D721Med (cell line): ENCODE data around the gene TRIM75.
"Not testable (repeated sequence)": the region's sequence is repeated elsewhere in the genome, so short reads cannot be mapped to it uniquely, and the experiment has no call there.

ENCODE experiments used
- DNase-seq: peaks from one replicate; pipeline ENCODE4 v3.0.0; 2011; ENCODE audit warnings: low spot score; ENCODE audit not compliant: insufficient read length
- FAIRE-seq: peaks from 2 replicates; lab custom pipeline; 2011; peaks lifted over from hg19 to GRCh38; lab: Jason Lieb, UNC
- CTCF ChIP-seq: IDR thresholded peaks from 2 replicates; pipeline ENCODE4 v1.5.1; 2012; ENCODE audit warnings: mild to moderate bottlenecking, control low read depth; ENCODE audit not compliant: insufficient read depth; ENCODE audit errors: missing control alignments

TRIM75 gene

GRCh38 chr4:165079476-165079875 is 25.8 kb downstream of the TRIM75 start:
- DNase-seq (no peak), FAIRE-seq (no peak)
- TF ChIP-seq CTCF: no peak

GRCh38 chr4:165084787-165085186 is 31.1 kb downstream of the TRIM75 start:
- DNase-seq, FAIRE-seq: not testable (repeated sequence)

- DNase-seq (no peak), FAIRE-seq (no peak)
- no peak for TF ChIP-seq CTCF
These were observed 32.3 kb downstream of the TRIM75 start for GRCh38 chr4:165085946-165086345.

GRCh38 chr4:165088366-165088765 is 34.7 kb downstream of the TRIM75 start:
- DNase-seq (no peak), FAIRE-seq (no peak)
- TF ChIP-seq CTCF: no peak

- not testable (repeated sequence) for DNase-seq, FAIRE-seq
These were observed 38.5 kb downstream of the TRIM75 start for GRCh38 chr4:165092187-165092586.

DNA sequence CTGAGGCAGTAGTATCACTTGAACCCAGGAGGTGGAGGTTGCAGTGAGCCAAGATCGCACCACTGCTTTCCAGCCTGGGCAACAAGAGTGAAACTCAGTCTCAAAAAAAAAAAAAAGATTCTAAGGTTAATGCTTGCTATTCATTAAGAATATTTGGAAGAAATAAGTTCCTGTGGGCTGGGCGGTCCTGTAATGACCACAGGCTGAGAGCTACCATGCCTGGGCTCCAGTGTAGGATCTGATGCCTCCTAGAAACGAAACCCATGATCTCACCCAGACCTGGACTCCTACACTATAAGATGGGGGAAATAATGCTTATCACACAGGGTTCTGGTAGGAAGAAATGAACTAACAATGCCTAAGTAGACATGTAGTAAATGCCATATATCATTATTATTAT is 41.2 kb downstream of the TRIM75 start:
- FAIRE-seq (no peak), DNase-seq (no peak)
- TF ChIP-seq CTCF: no peak

DNA sequence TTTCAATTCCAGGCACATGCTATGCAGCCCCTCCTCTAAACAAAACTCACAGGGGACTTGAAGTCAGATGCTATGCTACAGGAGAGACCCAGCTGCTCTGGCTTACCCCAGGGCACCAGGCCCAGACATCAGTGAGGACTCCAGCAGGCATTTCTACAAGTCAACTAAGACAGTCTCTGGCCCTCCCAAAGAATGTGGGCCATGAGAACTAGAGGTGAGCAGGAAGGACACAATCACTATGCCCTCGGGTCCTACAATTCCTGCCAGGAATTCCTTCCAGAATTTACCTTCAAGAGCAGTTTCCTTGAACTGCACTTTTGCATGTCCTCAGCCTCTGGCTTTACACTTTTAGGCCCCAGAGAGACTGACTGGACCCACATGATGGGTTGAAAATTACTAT is 41.6 kb downstream of the TRIM75 start:
- no peak for FAIRE-seq
- no peak for DNase-seq
- no peak for TF ChIP-seq CTCF

GRCh38 chr4:165096776-165097175 is 43.1 kb downstream of the TRIM75 start:
- FAIRE-seq: no peak
- TF ChIP-seq CTCF: peak; percentile 54
- peak; percentile 28 for DNase-seq
